GM18951 (cell line): ENCODE results near the gene BICD1.

Experiments used
- POLR2A ChIP-seq: IDR thresholded peaks from 4 replicates; pipeline ENCODE4 v1.6.1; 2011; ENCODE audit warnings: mild to moderate bottlenecking; ENCODE audit not compliant: insufficient read length, insufficient read depth; ENCODE audit errors: extremely low read depth
- in situ Hi-C: fragments of 300-500 bp; cut with MboI; formaldehyde crosslinking; loops from one replicate; pipeline ENCODE4 v1.12.0; 2022; ENCODE audit warnings: low sequenced_read_pairs, mixed read lengths, inconsistent platforms; ENCODE audit not compliant: unreplicated experiment

BICD1 gene

GRCh38 chr12:32233568-32233967 is 126.9 kb downstream of the BICD1 start:
- no peak for TF ChIP-seq POLR2A

GRCh38 chr12:32235251-32235650 is 128.6 kb downstream of the BICD1 start:
- in situ Hi-C loops: no loop called here
- no peak for TF ChIP-seq POLR2A

More at GRCh38 chr12:32233568-32233967, 126.9 kb downstream of the BICD1 start:
- in situ Hi-C loops: no loop called here

- TF ChIP-seq POLR2A: no peak
- in situ Hi-C loops: no loop called here
Measured at GRCh38 chr12:32240162-32240561, 133.5 kb downstream of the BICD1 start.

- in situ Hi-C loops: no loop called here
- no peak for TF ChIP-seq POLR2A
Measured at GRCh38 chr12:32240831-32241230, 134.2 kb downstream of the BICD1 start.

GRCh38 chr12:32242641-32243040 is 136.0 kb downstream of the BICD1 start:
- TF ChIP-seq POLR2A: no peak
- in situ Hi-C loops: no loop called here

GRCh38 chr12:32248441-32249140 is 141.9 kb downstream of the BICD1 start:
- in situ Hi-C loops: no loop called here
- no peak for TF ChIP-seq POLR2A

- no peak for TF ChIP-seq POLR2A
- in situ Hi-C loops: no loop called here
Measured at GRCh38 chr12:32249777-32250176, 143.1 kb downstream of the BICD1 start.

GRCh38 chr12:32252199-32253073 is 145.8 kb downstream of the BICD1 start:
- in situ Hi-C loops: no loop called here

GRCh38 chr12:32253154-32253790 is 146.6 kb downstream of the BICD1 start:
- in situ Hi-C loops: no loop called here
- TF ChIP-seq POLR2A: no peak

More at GRCh38 chr12:32252199-32253073, 145.8 kb downstream of the BICD1 start:
- peak; percentile 33 for TF ChIP-seq POLR2A

GRCh38 chr12:32254260-32254956 is 147.8 kb downstream of the BICD1 start:
- in situ Hi-C loops: no loop called here
- no peak for TF ChIP-seq POLR2A

GRCh38 chr12:32255588-32255987 is 148.9 kb downstream of the BICD1 start:
- no peak for TF ChIP-seq POLR2A
- in situ Hi-C loops: no loop called here

GRCh38 chr12:32257695-32258496 is 151.2 kb downstream of the BICD1 start:
- in situ Hi-C loops: no loop called here
- TF ChIP-seq POLR2A: no peak

- TF ChIP-seq POLR2A: no peak
Measured at GRCh38 chr12:32260696-32261095, 154.0 kb downstream of the BICD1 start.

More at GRCh38 chr12:32260696-32261095, 154.0 kb downstream of the BICD1 start:
- in situ Hi-C loops: no loop called here
